GM18951 (cell line): Measurements from ENCODE around the gene MBOAT1.
A peak's percentile ranks its signal among the peaks of the same experiment; 100 is the strongest.
"Not testable (repeated sequence)": the region's sequence is repeated elsewhere in the genome, so short reads cannot be mapped to it uniquely, and the experiment has no call there.

Experiments
- POLR2A ChIP-seq: IDR thresholded peaks from 4 replicates; pipeline ENCODE4 v1.6.1; 2011; ENCODE audit warnings: mild to moderate bottlenecking; ENCODE audit not compliant: insufficient read length, insufficient read depth; ENCODE audit errors: extremely low read depth
- in situ Hi-C: fragments of 300-500 bp; cut with MboI; formaldehyde crosslinking; loops from one replicate; pipeline ENCODE4 v1.12.0; 2022; ENCODE audit warnings: low sequenced_read_pairs, mixed read lengths, inconsistent platforms; ENCODE audit not compliant: unreplicated experiment

Gene MBOAT1

GRCh38 chr6:20212392-20213111 is at the start of gene MBOAT1:
Gene MBOAT1, minus strand, starts transcription at chr6:20212469. Its CDS starts 235 bp downstream, at chr6:20212234.
- peak; percentile 81 for TF ChIP-seq POLR2A
- in situ Hi-C loops: no loop called here

GRCh38 chr6:20261685-20262084 is 49.4 kb upstream of the MBOAT1 start:
- TF ChIP-seq POLR2A: no peak
- in situ Hi-C loops: no loop called here

GRCh38 chr6:20260360-20260759 is 48.1 kb upstream of the MBOAT1 start:
- TF ChIP-seq POLR2A: no peak
- in situ Hi-C loops: no loop called here

- in situ Hi-C loops: no loop called here
- no peak for TF ChIP-seq POLR2A
Measured at GRCh38 chr6:20259316-20260049, 47.2 kb upstream of the MBOAT1 start.

- in situ Hi-C loops: no loop called here
- TF ChIP-seq POLR2A: no peak
Measured at GRCh38 chr6:20255428-20255827, 43.2 kb upstream of the MBOAT1 start.

- no peak for TF ChIP-seq POLR2A
- in situ Hi-C loops: no loop called here
Measured at GRCh38 chr6:20254295-20254694, 42.0 kb upstream of the MBOAT1 start.

- in situ Hi-C loops: no loop called here
- no peak for TF ChIP-seq POLR2A
Measured at GRCh38 chr6:20253021-20253420, 40.8 kb upstream of the MBOAT1 start.

GRCh38 chr6:20252311-20252710 is 40.0 kb upstream of the MBOAT1 start:
- in situ Hi-C loops: no loop called here
- TF ChIP-seq POLR2A: no peak

- in situ Hi-C loops: no loop called here
- TF ChIP-seq POLR2A: no peak
Measured at GRCh38 chr6:20251525-20251924, 39.3 kb upstream of the MBOAT1 start.

GRCh38 chr6:20246125-20246524 is 33.9 kb upstream of the MBOAT1 start:
- in situ Hi-C loops: no loop called here

GRCh38 chr6:20244807-20245681 is 32.8 kb upstream of the MBOAT1 start:
- in situ Hi-C loops: not testable (repeated sequence)

More at GRCh38 chr6:20246125-20246524, 33.9 kb upstream of the MBOAT1 start:
- TF ChIP-seq POLR2A: no peak

GRCh38 chr6:20243288-20243687 is 31.0 kb upstream of the MBOAT1 start:
- no peak for TF ChIP-seq POLR2A
- in situ Hi-C loops: no loop called here

GRCh38 chr6:20242397-20242796 is 30.1 kb upstream of the MBOAT1 start:
- in situ Hi-C loops: no loop called here
- TF ChIP-seq POLR2A: no peak

GRCh38 chr6:20241102-20241501 is 28.8 kb upstream of the MBOAT1 start:
- in situ Hi-C loops: no loop called here
- TF ChIP-seq POLR2A: no peak
